ENCODE measurements around the gene GEN1.
A peak's percentile ranks its signal among the peaks of the same experiment; 100 is the strongest.

GEN1 gene

GRCh38 chr2:17753803-17754663 lies at the start of gene GEN1, which contains the start of gene SMC6:
Gene GEN1, plus strand, starts transcription at chr2:17754138. Its CDS starts 5,806 bp downstream, at chr2:17759944.
Gene SMC6, minus strand, starts transcription at chr2:17753810. Its CDS starts 7,864 bp downstream, at chr2:17745946.
- H3K27ac ChIP-seq (ENCODE audit: low read length) = no peak within 1 kb of the TSS
- H3K27me3 ChIP-seq (ENCODE audit: control insufficient read depth, insufficient read depth, low read length) = no peaks in the 10 kb centered on the region
- H3K4me3 ChIP-seq (ENCODE audit: low read length) = peak within 1 kb of the TSS; percentile 60
- H3K4me1 ChIP-seq (ENCODE audit: control insufficient read depth, insufficient read depth, low read length) = no peaks in the 10 kb centered on the region
- H3K36me3 ChIP-seq (ENCODE audit: control insufficient read depth, insufficient read depth, low read length) = no peaks in the 10 kb centered on the region
- DNase-seq (ENCODE audit: low read depth, low spot score) = peak; percentile 57
- WGBS (ENCODE audit: insufficient coverage, insufficient read length) = no CpG with 5 or more reads among the region's 76 CpGs
- H3K9me3 ChIP-seq (ENCODE audit: control insufficient read depth, insufficient read depth, low read length) = no peaks in the 10 kb centered on the region

- no peak overlapping the region for H3K27ac ChIP-seq (ENCODE audit: low read length)
- no peak for DNase-seq (ENCODE audit: low read depth, low spot score)
- H3K27me3 ChIP-seq (ENCODE audit: control insufficient read depth, insufficient read depth, low read length) = no peaks in the 10 kb centered on the region
- no peaks in the 10 kb centered on the region for H3K4me1 ChIP-seq (ENCODE audit: control insufficient read depth, insufficient read depth, low read length)
- H3K36me3 ChIP-seq (ENCODE audit: control insufficient read depth, insufficient read depth, low read length) = peaks cover 5% of the 10 kb centered on the region; the same call in 1 of the 2 replicates
- no peaks in the 10 kb centered on the region for H3K9me3 ChIP-seq (ENCODE audit: control insufficient read depth, insufficient read depth, low read length)
- no peak overlapping the region for H3K4me3 ChIP-seq (ENCODE audit: low read length)
- WGBS (ENCODE audit: insufficient coverage, insufficient read length) = no CpG with 5 or more reads among the region's 4 CpGs
Observed at GRCh38 chr2:17706845-17707244, 47.1 kb upstream of the GEN1 start.

GRCh38 chr2:17708501-17708900 lies 45.4 kb upstream of the GEN1 start:
- Histone ChIP-seq H3K36me3 (ENCODE audit: control insufficient read depth, insufficient read depth, low read length) (peaks cover 2% of the 10 kb centered on the region; the same call in 1 of the 2 replicates), H3K27me3 (ENCODE audit: control insufficient read depth, insufficient read depth, low read length) (no peaks in the 10 kb centered on the region), H3K4me3 (ENCODE audit: low read length) (no peak overlapping the region), H3K4me1 (ENCODE audit: control insufficient read depth, insufficient read depth, low read length) (no peaks in the 10 kb centered on the region), H3K9me3 (ENCODE audit: control insufficient read depth, insufficient read depth, low read length) (no peaks in the 10 kb centered on the region), H3K27ac (ENCODE audit: low read length) (no peak overlapping the region)
- no CpG with 5 or more reads among the region's 1 CpG for WGBS (ENCODE audit: insufficient coverage, insufficient read length)
- no peak for DNase-seq (ENCODE audit: low read depth, low spot score)

- Histone ChIP-seq H3K4me3 (ENCODE audit: low read length) (no peak overlapping the region), H3K9me3 (ENCODE audit: control insufficient read depth, insufficient read depth, low read length) (no peaks in the 10 kb centered on the region), H3K27ac (ENCODE audit: low read length) (no peak overlapping the region), H3K27me3 (ENCODE audit: control insufficient read depth, insufficient read depth, low read length) (no peaks in the 10 kb centered on the region), H3K36me3 (ENCODE audit: control insufficient read depth, insufficient read depth, low read length) (peaks cover 4% of the 10 kb centered on the region; the same call in 1 of the 2 replicates), H3K4me1 (ENCODE audit: control insufficient read depth, insufficient read depth, low read length) (no peaks in the 10 kb centered on the region)
- no peak for DNase-seq (ENCODE audit: low read depth, low spot score)
- WGBS (ENCODE audit: insufficient coverage, insufficient read length) = no CpG with 5 or more reads among the region's 2 CpGs
Observed at GRCh38 chr2:17709897-17710296, 44.0 kb upstream of the GEN1 start.

- DNase-seq (ENCODE audit: low read depth, low spot score) = no peak
- no peaks in the 10 kb centered on the region for H3K9me3 ChIP-seq (ENCODE audit: control insufficient read depth, insufficient read depth, low read length)
- WGBS (ENCODE audit: insufficient coverage, insufficient read length) = no CpG with 5 or more reads among the region's 9 CpGs
- H3K4me1 ChIP-seq (ENCODE audit: control insufficient read depth, insufficient read depth, low read length) = no peaks in the 10 kb centered on the region
- peaks cover 4% of the 10 kb centered on the region; the same call in 1 of the 2 replicates for H3K36me3 ChIP-seq (ENCODE audit: control insufficient read depth, insufficient read depth, low read length)
- no peak overlapping the region for H3K4me3 ChIP-seq (ENCODE audit: low read length)
- no peaks in the 10 kb centered on the region for H3K27me3 ChIP-seq (ENCODE audit: control insufficient read depth, insufficient read depth, low read length)
- H3K27ac ChIP-seq (ENCODE audit: low read length) = no peak overlapping the region
Observed at GRCh38 chr2:17710547-17711248, 43.2 kb upstream of the GEN1 start.

GRCh38 chr2:17713291-17713690 lies 40.6 kb upstream of the GEN1 start:
- WGBS (ENCODE audit: insufficient coverage, insufficient read length) = no CpG with 5 or more reads among the region's 1 CpG
- DNase-seq (ENCODE audit: low read depth, low spot score) = no peak
- Histone ChIP-seq H3K36me3 (ENCODE audit: control insufficient read depth, insufficient read depth, low read length) (peaks cover 4% of the 10 kb centered on the region; the same call in 1 of the 2 replicates), H3K4me1 (ENCODE audit: control insufficient read depth, insufficient read depth, low read length) (no peaks in the 10 kb centered on the region), H3K27me3 (ENCODE audit: control insufficient read depth, insufficient read depth, low read length) (no peaks in the 10 kb centered on the region), H3K4me3 (ENCODE audit: low read length) (no peak overlapping the region), H3K27ac (ENCODE audit: low read length) (no peak overlapping the region), H3K9me3 (ENCODE audit: control insufficient read depth, insufficient read depth, low read length) (no peaks in the 10 kb centered on the region)

- H3K9me3 ChIP-seq (ENCODE audit: control insufficient read depth, insufficient read depth, low read length) = no peaks in the 10 kb centered on the region
- DNase-seq (ENCODE audit: low read depth, low spot score) = no peak
- no CpG with 5 or more reads among the region's 4 CpGs for WGBS (ENCODE audit: insufficient coverage, insufficient read length)
- H3K27ac ChIP-seq (ENCODE audit: low read length) = no peak overlapping the region
- H3K36me3 ChIP-seq (ENCODE audit: control insufficient read depth, insufficient read depth, low read length) = peaks cover 2% of the 10 kb centered on the region; the same call in 1 of the 2 replicates
- no peak overlapping the region for H3K4me3 ChIP-seq (ENCODE audit: low read length)
- H3K27me3 ChIP-seq (ENCODE audit: control insufficient read depth, insufficient read depth, low read length) = no peaks in the 10 kb centered on the region
- H3K4me1 ChIP-seq (ENCODE audit: control insufficient read depth, insufficient read depth, low read length) = no peaks in the 10 kb centered on the region
Observed at GRCh38 chr2:17717666-17718065, 36.3 kb upstream of the GEN1 start.

- WGBS (ENCODE audit: insufficient coverage, insufficient read length) = no CpG with 5 or more reads among the region's 5 CpGs
- H3K4me3 ChIP-seq (ENCODE audit: low read length) = no peak overlapping the region
- H3K4me1 ChIP-seq (ENCODE audit: control insufficient read depth, insufficient read depth, low read length) = no peaks in the 10 kb centered on the region
- no peaks in the 10 kb centered on the region for H3K9me3 ChIP-seq (ENCODE audit: control insufficient read depth, insufficient read depth, low read length)
- no peak overlapping the region for H3K27ac ChIP-seq (ENCODE audit: low read length)
- no peaks in the 10 kb centered on the region for H3K27me3 ChIP-seq (ENCODE audit: control insufficient read depth, insufficient read depth, low read length)
- no peak for DNase-seq (ENCODE audit: low read depth, low spot score)
- H3K36me3 ChIP-seq (ENCODE audit: control insufficient read depth, insufficient read depth, low read length) = peaks cover 2% of the 10 kb centered on the region; the same call in 1 of the 2 replicates
Observed at GRCh38 chr2:17718689-17719088, 35.2 kb upstream of the GEN1 start.

GRCh38 chr2:17719562-17720371 lies 34.2 kb upstream of the GEN1 start:
- no peaks in the 10 kb centered on the region for H3K9me3 ChIP-seq (ENCODE audit: control insufficient read depth, insufficient read depth, low read length)
- no peak overlapping the region for H3K27ac ChIP-seq (ENCODE audit: low read length)
- no CpG with 5 or more reads among the region's 4 CpGs for WGBS (ENCODE audit: insufficient coverage, insufficient read length)

GRCh38 chr2:17728210-17728609 lies 25.7 kb upstream of the GEN1 start:
- no CpG with 5 or more reads among the region's 6 CpGs for whole genome bisulfite sequencing (ENCODE audit: insufficient coverage, insufficient read length)
- no peak for DNase-seq (ENCODE audit: low read depth, low spot score)
- no peaks in the 10 kb centered on the region for H3K27me3 ChIP-seq (ENCODE audit: control insufficient read depth, insufficient read depth, low read length)
- H3K9me3 ChIP-seq (ENCODE audit: control insufficient read depth, insufficient read depth, low read length) = no peaks in the 10 kb centered on the region
- no peak overlapping the region for H3K27ac ChIP-seq (ENCODE audit: low read length)
- no peak overlapping the region for H3K4me3 ChIP-seq (ENCODE audit: low read length)
- H3K4me1 ChIP-seq (ENCODE audit: control insufficient read depth, insufficient read depth, low read length) = no peaks in the 10 kb centered on the region
- H3K36me3 ChIP-seq (ENCODE audit: control insufficient read depth, insufficient read depth, low read length) = no peaks in the 10 kb centered on the region; the same call in 1 of the 2 replicates

More at GRCh38 chr2:17719562-17720371, 34.2 kb upstream of the GEN1 start:
- no peaks in the 10 kb centered on the region; the same call in 1 of the 2 replicates for H3K36me3 ChIP-seq (ENCODE audit: control insufficient read depth, insufficient read depth, low read length)
- H3K4me3 ChIP-seq (ENCODE audit: low read length) = no peak overlapping the region
- H3K4me1 ChIP-seq (ENCODE audit: control insufficient read depth, insufficient read depth, low read length) = no peaks in the 10 kb centered on the region
- DNase-seq (ENCODE audit: low read depth, low spot score) = no peak
- H3K27me3 ChIP-seq (ENCODE audit: control insufficient read depth, insufficient read depth, low read length) = no peaks in the 10 kb centered on the region
